ENCODE data around the gene HDGFL3. TPM values are rescaled to one million over a fixed set of nuclear protein-coding genes. Genes with fewer than 3 reads are reported as not detected.
"Not testable (repeated sequence)": the region's sequence is repeated elsewhere in the genome, so short reads cannot be mapped to it uniquely, and the experiment has no call there.

The HDGFL3 gene
- total RNA-seq, 1 donor from 2014 or later: 66.9 TPM

DNA sequence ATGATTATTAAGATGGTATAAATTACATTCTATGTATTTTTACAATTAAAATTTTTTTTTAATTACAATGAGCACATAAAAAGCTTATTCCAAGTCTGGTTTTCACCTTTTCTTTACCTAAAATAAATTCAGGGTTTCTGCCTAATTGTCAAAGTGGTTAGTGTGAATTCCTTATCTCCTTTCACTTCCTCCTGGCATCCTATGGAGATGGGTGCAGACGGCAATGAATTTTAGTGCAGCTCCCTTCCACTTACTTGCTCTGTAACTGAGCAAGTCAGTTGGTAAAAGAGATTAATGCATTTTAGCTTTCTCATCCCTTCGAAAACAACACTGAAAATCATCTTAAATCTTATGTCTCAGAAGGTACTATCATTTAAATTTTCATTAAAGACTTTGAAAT lies 13.1 kb downstream of the HDGFL3 start:
- DNase-seq (ENCODE audit: low read depth in 2 of 2): no peak

DNA sequence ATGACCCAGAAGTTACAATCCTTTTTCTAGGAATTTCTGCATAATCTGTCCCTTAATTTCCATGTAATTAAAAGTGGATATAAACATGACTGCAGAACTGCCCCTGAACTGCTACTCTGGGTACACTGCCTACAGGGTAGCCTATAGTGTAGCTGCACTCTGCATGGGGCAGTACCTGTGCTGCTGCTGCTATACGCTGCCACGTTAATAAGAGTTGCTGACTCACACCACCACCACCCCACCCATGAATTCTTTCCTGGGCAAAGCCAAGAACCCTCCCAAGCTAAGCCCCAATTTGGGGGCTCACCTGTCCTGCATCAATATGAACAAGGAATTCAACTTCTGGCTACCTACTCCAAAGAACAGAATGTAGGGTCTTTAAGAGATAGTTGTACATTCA lies 13.9 kb downstream of the HDGFL3 start:
- no peak for DNase-seq (ENCODE audit: low read depth in 2 of 2)

DNA sequence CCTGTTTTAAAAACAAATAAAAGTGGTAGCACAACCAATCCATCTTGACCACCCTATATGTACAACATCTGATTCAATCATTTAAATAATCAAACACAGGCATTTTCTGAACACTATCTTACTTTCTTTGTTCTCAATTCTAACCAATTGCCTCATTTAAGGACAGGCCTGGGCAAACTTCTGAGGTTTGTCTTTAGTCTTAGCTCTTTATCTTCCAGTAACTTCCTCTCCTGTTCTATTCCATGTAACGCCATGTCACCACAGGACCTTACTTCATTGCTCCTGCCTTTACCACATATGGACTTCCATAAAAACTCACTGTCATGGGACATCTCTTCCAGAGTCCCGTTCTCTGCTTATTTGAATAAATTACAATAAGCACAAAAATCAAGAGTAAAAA lies 14.9 kb downstream of the HDGFL3 start:
- no peak for DNase-seq (ENCODE audit: low read depth in 2 of 2)

DNA sequence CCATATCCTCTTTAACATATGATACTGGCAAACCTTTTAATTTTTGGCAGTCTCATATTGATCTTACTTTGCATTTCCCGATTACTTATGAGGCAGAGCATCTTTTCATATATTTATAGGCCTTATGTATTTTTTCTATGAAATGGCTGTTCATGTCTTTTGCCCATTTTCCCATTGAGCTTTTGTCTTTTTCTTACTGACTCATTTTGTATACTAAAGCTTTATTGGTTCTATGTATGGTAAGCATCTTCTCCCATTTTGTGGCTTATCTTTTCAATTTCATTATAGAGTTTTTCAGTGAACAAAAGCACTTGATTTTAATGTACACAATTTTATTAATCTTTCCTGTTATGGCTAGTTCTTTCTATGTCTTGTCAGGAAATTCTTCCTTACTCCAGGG lies 17.2 kb downstream of the HDGFL3 start:
- DNase-seq (ENCODE audit: low read depth in 2 of 2): no peak

DNA sequence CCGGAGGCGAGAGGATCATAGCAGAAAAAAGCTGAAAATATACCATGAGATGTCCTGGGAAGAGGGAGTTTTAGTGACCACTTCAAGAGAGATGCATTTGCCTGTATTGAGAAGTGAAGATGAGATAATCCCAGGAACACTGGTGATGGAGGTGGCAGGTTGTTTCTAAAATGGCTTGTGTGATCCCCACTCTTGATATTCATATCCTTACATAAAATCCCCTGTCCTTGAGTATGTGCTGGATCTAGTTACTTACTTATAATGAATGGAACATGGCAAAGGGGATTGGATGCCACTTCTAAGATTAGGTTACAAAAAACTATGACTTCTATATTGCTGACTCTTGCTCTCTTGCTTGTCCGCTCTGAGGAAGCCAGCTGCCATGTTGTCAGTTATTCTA lies 22.1 kb downstream of the HDGFL3 start:
- no peak for DNase-seq (ENCODE audit: low read depth in 2 of 2)

DNA sequence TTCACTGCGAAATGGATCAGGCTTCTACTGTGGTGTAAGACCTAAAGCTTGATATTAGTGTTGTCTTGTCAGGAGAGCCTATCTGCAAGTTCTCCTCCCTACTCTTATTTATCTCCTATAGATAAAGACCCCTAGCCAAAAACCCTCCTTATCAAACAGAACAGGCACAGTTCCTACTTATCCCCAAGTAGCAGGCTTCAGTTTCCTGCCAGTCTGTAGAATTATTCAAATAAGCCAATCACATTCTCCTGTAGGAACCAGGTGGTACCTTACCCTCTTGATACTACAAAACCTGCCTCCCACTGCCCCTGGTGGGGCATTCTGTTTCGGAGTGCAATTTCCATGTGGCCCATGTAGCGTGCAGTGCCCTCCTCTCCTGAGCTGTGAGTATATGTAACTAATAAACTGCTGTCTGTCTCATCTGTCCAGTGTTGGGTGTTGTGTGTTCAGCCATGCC lies 28.7 kb downstream of the HDGFL3 start:
- no peak for DNase-seq (ENCODE audit: low read depth in 2 of 2)

DNA sequence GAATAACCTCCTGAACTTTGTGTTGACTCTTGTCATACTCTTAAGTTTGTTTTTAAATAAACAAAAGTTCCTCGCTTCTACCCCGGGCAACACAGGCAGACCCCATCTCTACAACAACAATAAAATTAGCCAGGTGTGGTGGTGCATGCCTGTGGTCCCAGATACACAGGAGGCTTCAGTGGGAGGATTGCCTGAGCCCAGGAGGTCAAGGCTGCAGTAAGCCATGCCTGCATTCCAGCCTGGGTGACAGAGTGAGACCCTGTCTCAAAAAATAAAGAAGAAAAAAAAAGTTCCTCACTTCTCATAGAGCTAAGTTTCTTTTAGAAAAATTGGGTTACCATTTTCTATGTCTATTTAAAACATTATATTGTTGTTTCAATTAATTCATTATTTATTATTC lies 29.2 kb downstream of the HDGFL3 start:
- no peak for DNase-seq (ENCODE audit: low read depth in 2 of 2)

DNA sequence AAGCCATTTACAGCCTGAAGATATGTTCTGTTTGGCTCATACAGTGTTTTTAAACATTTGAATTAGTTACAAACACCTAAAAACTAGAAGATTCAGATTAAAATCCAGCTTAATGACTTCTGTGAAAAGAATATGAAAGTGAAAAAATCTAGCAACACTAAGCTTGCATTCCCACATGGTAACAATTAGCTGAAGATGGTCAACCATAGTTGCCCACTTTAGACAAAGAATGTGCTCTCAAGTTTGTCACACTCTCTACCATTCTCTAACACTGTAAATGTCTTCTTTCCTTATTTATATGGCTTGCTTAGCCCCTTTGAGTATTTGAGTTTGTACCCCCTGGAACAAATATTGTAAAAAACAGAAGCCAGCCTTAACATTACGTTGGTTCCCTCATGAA lies 32.7 kb downstream of the HDGFL3 start:
- DNase-seq (ENCODE audit: low read depth in 2 of 2): no peak

DNA sequence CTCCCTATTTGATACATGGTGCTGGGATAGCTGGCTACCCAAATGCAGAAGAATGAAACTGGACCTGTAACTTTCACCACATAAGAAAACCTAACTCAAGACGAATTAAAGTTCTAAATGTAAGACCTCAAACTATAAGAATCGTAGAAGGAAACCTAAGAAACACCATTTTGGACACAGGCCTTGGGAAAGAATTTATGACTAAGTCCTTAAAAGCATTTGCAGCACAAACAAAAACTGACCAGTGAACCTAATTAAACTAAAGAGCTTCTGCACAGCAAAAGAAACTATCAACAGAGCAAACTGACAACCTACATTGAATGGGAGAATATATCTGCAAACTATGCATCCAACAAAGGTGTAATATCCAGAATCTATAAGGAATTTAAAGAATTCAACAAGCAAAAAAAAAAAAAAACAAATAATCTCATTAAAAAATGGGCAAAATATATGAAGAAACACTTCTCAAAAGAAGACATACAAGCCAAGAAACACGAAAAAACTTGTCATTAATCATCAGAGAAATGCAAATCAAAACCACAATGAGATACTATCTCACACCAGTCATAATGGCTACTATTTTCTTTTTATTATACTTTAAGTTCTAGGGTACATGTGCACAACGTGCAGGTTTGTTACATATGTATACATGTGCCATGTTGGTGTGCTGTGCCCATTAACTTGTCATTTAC lies 37.0 kb downstream of the HDGFL3 start:
- DNase-seq (ENCODE audit: low read depth in 2 of 2): peak in 1 of 2 donors; percentile 5

DNA sequence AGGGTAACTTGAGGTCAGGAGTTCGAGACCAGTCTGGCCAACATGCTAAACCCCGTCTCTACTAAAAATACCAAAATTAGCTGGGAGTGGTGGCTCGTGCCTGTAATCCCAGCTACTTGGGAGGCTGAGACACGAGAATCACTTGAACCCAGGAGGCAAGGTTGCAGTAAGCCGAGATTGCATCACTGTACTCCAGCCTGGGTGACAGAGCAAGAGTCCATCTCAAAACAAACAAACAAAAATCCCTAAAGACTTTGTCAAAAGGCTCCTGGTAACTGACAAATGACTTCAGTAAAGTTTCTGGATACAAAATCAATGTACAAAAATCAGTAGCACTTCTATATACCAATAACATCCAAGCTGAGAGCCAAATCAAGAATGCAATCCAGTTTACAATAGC lies 38.0 kb downstream of the HDGFL3 start:
- DNase-seq (ENCODE audit: low read depth in 2 of 2): not testable (repeated sequence)

DNA sequence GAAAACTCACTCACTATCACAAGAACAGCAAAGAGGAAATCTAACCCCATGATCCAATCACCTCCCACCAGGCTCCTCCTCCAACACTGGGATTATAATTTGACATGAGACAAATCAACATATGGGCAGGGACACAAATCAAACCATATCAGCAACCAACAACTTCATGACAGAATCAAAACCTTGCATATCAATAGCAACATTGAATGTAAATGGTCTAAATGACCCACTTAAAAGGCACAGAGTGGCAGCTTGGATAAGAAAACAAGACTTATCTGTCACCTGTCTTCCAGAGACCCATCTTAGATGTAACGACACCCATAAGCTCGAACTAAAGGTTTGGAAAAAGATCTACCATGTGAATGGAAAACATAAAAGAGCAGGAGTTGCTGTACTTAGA lies 40.8 kb downstream of the HDGFL3 start:
- no peak for DNase-seq (ENCODE audit: low read depth in 2 of 2)

DNA sequence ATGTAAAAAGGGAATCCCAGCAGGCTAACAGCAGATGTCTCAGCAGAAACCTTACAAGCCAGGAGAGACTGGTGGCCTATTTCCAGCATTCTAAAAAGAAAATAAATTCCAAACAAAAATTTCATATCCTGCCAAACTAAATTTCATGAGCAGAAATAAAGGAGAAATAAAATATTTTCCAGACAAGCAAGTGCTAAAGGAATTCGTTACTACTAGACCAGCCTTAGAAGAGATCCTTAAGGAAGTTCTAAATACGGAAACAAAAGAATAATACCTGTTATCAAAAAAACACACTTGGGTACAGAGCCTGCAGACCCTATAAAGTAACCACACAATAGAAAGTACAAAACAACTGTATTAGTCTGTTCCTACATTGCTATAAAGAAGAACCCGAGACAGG lies 41.4 kb downstream of the HDGFL3 start:
- DNase-seq (ENCODE audit: low read depth in 2 of 2): no peak

DNA sequence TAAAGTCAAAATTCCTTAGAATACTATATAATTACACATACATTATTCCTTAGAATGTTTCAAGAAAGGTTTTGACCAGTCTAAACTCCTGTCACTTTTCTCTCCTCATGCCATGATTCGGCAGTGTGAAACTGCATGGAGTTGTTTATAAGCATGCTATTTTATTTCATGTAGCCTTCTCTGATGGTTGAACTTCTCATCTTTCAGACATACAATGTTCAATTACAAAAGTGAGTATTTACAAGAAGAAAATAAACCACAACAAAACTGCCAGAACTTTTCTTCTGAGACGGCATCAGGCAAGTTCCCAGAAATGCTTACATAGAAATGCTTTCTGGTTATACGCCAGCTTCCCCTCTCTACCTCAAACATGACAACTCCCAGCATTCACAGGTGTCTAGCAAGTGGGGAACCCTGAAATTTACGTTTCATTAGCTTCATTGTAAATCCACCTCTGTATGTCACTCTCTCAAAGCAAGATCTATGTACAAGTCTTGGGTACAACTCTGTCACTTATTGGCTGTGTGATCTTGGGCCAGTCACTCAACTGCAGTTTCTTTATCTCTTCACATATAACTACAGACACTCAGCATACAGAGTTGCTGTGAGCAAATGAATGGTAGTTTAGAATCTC lies 42.7 kb downstream of the HDGFL3 start:
- DNase-seq (ENCODE audit: low read depth in 2 of 2): peak in 1 of 2 donors; percentile 17

DNA sequence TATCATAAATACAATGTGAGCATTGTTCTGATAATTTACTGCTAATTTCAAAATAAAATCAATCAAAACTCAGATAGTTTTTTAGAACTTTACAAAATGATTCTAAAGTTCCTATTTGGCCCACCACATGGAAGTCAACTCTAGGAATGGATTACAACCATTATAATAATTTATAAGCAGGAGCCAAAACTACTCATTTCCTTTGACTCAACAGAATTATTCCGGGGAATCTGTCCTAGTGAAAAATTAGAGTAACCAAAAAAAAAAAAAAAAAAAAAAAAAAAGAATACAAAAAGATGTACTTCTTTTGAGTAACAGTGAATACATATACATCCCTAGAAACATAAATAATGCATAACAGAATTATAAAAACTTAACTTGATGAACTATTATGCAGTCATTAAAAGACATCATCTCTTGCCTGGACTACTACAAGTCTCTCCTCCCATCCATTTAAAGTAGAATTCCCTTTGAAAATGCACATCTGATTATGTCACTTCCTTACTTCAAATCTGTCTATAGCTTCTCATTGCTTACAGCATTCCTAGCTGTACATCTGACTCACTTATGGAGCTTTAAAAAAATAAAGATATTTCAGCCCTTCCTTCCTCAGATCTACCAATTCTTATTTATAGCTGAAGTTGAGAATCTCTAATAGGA lies 43.4 kb downstream of the HDGFL3 start:
- DNase-seq (ENCODE audit: low read depth in 2 of 2): peak in 1 of 2 donors; percentile 83

DNA sequence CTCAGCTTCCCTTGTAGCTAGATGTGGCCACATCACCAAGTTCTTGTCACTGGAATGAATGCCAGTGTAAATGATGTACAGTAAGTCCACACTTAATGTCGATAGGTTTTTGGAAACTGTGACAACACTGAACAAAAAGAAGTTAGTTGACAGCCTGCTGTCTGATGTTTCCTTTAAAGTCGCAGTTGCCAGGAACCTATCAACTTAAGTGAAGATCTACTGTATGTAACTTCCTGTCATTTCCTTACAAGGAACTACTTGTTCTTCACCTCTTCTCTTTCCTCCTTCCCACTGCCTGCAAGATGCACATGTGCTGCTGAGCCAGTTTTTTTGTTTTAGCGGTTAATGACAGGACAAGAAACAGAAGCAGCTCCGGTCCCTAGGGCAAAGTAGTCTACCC lies 44.6 kb downstream of the HDGFL3 start:
- DNase-seq (ENCODE audit: low read depth in 2 of 2): peak in 1 of 2 donors; percentile 71

DNA sequence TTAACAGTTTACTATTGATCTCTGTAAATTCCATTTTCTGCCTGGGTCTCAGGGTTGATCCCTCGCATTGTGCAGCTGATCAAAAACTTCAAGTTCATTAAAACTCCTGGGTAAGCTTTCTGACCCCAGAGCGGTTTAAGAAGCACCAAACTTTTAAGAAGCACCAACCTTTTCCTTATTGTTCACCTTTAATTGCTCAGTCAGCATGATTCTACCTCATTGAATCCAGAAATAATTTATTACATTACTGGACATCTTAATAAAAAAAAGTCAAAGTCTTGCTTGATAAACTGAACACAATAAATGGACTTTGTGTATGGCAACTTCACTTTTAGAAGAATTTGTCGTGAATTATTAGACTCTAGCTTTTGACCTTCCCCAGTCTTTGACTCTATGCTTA lies 46.9 kb downstream of the HDGFL3 start:
- DNase-seq (ENCODE audit: low read depth in 2 of 2): no peak

DNA sequence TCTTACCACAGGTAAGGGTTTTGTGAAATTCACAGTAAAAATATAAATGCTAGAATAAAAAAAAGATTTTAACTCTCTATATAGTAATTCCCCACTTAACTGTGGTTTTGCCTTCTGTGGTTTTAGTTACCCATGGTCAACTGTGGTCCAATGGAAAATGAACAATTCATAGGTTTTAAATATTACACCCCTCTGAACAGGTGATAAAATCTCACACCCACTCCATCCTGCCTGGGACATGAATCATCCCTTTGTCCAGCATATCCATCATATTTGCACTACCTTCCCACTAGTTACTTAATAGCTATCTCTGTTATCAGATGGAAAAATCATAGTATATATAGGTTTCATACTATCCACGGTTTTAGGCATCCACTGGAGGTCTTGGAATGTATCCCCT lies 49.2 kb downstream of the HDGFL3 start:
- DNase-seq (ENCODE audit: low read depth in 2 of 2): peak in 1 of 2 donors; percentile 24

DNA sequence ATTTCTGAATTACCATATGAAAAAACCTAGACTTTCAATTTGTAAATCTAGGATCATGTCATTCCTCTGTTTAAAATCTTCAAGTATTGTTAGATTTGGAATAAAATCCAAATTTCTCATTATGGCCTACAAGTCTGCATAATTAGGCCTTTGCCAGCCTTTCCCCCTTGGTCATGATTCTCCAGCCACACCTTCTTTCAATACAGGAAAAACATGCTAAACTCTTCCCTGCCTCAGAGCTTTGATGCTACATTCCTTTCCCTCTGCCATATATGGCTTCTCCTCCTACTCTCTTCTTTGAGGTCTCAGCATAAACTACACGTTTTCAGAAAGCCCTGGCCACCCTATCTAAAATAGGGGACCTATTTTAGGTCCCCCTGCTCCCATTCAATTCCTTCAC lies 51.7 kb downstream of the HDGFL3 start:
- DNase-seq (ENCODE audit: low read depth in 2 of 2): no peak

DNA sequence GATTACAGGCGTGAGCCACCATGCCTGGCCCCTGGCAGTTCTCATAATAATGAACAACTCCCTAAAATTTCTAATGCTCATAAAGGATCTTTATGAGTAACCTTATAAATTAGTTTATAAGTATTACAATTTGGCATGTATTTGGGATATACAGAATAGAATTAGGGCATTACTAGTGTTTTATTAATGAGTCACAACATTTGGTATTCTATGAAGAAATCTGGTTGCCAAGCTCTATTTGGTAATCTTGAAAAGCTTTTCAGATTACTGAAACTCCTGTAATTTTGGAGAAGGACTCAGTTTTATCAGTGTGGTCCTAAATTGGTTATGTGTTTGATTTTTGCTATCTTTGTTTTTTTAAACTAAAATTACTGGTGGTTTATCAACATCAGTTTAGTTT lies 54.3 kb downstream of the HDGFL3 start:
- no peak for DNase-seq (ENCODE audit: low read depth in 2 of 2)

DNA sequence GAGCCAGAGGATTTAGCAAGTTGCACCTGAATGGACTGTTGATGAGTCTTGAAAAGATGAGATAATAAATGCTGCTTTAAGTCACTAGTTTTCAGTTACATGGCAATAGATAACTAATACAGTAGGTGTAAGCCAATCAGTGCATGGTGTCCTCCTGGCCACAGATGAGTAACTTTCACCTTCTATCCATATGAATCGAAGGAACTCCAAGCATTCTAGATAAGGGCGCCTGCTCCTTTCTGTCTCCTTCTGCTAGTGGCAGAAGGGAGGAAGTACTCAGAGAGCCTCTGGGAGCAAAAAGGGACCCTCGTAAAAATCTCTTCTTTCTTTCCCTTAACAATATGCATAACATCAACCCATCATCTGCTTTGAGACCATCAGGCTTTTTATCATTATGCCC lies 62.9 kb downstream of the HDGFL3 start:
- DNase-seq (ENCODE audit: low read depth in 2 of 2): no peak

DNA sequence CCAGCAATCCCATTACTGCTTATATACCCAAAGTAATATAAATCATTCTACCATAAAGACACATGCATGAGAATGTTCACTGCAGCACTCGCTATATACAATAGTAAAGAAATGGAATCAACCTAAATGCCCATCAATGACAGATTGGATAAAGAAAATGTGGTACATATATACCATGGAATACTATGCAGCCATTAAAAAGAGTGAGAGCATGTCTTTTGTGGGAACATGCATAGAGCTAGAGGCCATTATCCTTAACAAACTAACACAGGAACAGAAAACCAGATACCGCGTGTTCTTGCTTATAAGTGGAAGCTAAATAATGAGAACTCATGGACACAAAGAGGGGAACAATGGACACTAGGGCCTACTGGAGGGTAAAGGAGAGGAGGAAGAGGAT lies 65.5 kb downstream of the HDGFL3 start:
- DNase-seq (ENCODE audit: low read depth in 2 of 2): not testable (repeated sequence)

DNA sequence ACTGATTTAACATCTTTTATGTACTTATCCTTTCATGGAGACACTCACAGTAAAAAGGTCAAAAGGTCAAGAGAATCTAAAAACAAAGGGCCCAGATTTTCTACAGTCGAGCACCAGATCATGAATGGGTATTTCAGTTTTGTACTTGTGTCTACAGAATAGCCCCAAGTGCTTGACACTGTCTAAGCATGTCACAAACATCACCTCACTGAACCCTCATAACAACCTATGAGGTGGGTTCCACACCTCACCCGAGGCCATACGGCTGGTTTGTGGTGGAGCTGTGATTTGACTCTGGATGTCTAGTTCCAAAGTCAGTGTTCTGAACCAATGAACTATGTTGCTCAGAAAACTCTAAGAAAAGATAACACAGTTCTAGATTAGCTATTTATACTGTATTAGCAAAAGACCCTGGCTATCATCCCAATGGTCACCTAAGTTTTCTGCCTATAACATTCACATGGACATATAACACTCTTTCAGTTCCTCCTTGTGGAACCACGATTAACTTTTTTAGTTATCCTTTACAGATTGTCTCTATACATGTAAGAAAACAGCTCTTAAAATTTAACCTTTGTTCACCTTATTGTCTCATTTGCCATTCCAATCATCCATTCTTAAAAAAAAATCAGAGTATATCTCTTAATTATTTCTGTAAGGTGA lies 74.6 kb downstream of the HDGFL3 start:
- DNase-seq (ENCODE audit: low read depth in 2 of 2): no peak
